Measurements from ENCODE around the gene GTPBP4. TPM values are rescaled to one million over a fixed set of nuclear protein-coding genes. Genes with fewer than 3 reads are reported as not detected.

The GTPBP4 gene
- total and polyA plus RNA-seq, 2 of the 8 experiments (the other 6 are each of a cell fraction or from before 2014, with no cell fraction given), result 16.9 to 98.1 TPM

DNA sequence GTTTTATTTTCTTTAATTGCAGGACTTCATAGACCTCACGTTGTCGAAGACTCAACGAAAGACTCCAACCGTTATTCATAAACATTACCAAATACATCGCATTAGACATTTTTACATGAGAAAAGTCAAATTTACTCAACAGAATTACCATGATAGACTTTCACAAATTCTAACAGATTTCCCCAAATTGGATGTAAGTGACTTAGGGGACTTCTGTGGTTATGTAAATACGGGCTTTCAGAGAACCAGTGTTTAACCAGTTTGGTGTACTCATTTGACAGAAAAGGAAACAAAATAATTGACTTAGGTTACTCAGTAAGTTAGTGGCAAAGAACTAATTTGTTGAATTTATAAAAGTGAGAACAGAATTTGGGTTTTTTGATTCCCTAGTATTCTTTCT is 4.2 kb downstream of the GTPBP4 start:
- H3K4me2 ChIP-seq (ENCODE audit: insufficient read depth in 1 of 2, low read depth in 2 of 2, low read length in 2 of 2), result no peak overlapping the region
- no peak overlapping the region for H2BK12ac ChIP-seq (ENCODE audit: low read depth, low read length)
- no peak for FAIRE-seq
- no peak overlapping the region for H3K56ac ChIP-seq (replicated peaks; ENCODE audit: insufficient read length, low read depth, low read length)
- H2BK20ac ChIP-seq (ENCODE audit: low read length), result no peak overlapping the region
- CTCF ChIA-PET (ENCODE audit: partially characterized antibody), result interaction anchor here (0.6 kb wide), 1 partner anchor 58 kb away, joined by 3 read pairs; no protein-coding TSS in a partner anchor
- H2BK120ac ChIP-seq (replicated peaks; ENCODE audit: low read depth, low read length), result no peak overlapping the region
- H4K91ac ChIP-seq (replicated peaks; ENCODE audit: insufficient read length, low read length), result no peak overlapping the region
- H2BK15ac ChIP-seq (ENCODE audit: low read length), result no peak overlapping the region
- peaks cover 8% of the 10 kb centered on the region for H3K23me2 ChIP-seq (ENCODE audit: low read depth, low read length)
- no peak overlapping the region for H2BK5ac ChIP-seq (ENCODE audit: low read depth, low read length)
- H3K79me2 ChIP-seq (ENCODE audit: control insufficient read depth in 1 of 2, insufficient read depth in 2 of 2, low read length in 2 of 2), result peaks cover 31 to 68% of the 10 kb centered on the region in 2 experiments
- TF ChIP-seq KDM5A (IDR thresholded peaks at IDR 0.05; ENCODE audit: low read length), result no peak
- no peak for TF ChIP-seq RAD21 (IDR thresholded peaks at IDR 0.05 in 1 of 2, conservative IDR thresholded peaks at IDR 0.05 in 1 of 2; ENCODE audit: low read depth in 2 of 2, low read length in 2 of 2)
- no peak for TF ChIP-seq BCL11A (IDR thresholded peaks at IDR 0.05; ENCODE audit: low read depth in 2 of 2, low read length in 2 of 2)
- TF ChIP-seq KDM1A (IDR thresholded peaks at IDR 0.05; ENCODE audit: borderline replicate concordance, low read length), result no peak
- H3K79me1 ChIP-seq (ENCODE audit: low read depth, low read length), result no peaks in the 10 kb centered on the region; the same call in 1 of the 2 replicates
- H3K4me3 ChIP-seq (ENCODE audit: extremely low read depth in 1 of 4, insufficient read depth in 2 of 4, low read depth in 3 of 4, low read length in 4 of 4), result no peak overlapping the region
- H3K4ac ChIP-seq (replicated peaks; ENCODE audit: insufficient read length, low read depth, low read length), result no peak overlapping the region
- 97 to 100% methylated on average over 1 to 6 of the region's 6 CpGs for WGBS, 2 experiments (ENCODE audit: extremely low coverage in 1 of 2, insufficient coverage in 1 of 2, insufficient read length in 1 of 2, insufficient replicate concordance in 2 of 2, low coverage in 1 of 2, low lambda C conversion rate in 2 of 2, missing lambda C conversion rate in 1 of 2)
- no peak overlapping the region for H3K9ac ChIP-seq (replicated peaks in 1 of 4; ENCODE audit: extremely low read depth in 1 of 4, low read depth in 3 of 4, low read length in 3 of 4)
- H3K9me3 ChIP-seq (ENCODE audit: insufficient read depth in 2 of 2, low read depth in 1 of 2, low read length in 1 of 2), result no peaks in the 10 kb centered on the region
- H4K20me1 ChIP-seq (replicated peaks in 1 of 2; ENCODE audit: control insufficient read depth in 1 of 2, insufficient read depth in 2 of 2, low read length in 2 of 2), result peaks cover 6 to 18% of the 10 kb centered on the region in 2 experiments
- H3K4me1 ChIP-seq (replicated peaks in 1 of 4; ENCODE audit: control insufficient read depth in 3 of 4, insufficient read depth in 4 of 4, low read length in 3 of 4), result no peaks in the 10 kb centered on the region; a peak in 3 of 7 replicates
- no peak overlapping the region for H3K23ac ChIP-seq (ENCODE audit: insufficient read length)
- H4K5ac ChIP-seq (ENCODE audit: insufficient read length, low read depth, low read length), result no peak overlapping the region
- no peak overlapping the region for H4K8ac ChIP-seq (ENCODE audit: extremely low read depth, insufficient read depth, low read length)
- H3K18ac ChIP-seq (ENCODE audit: extremely low read depth, low read length), result no peak overlapping the region
- no peaks in the 10 kb centered on the region for H3K27me3 ChIP-seq (replicated peaks in 1 of 4; ENCODE audit: control insufficient read depth in 3 of 4, extremely low read depth in 1 of 4, insufficient read depth in 3 of 4, low read length in 3 of 4)
- peaks cover 34 to 47% (median 44%) of the 10 kb centered on the region in 4 experiments for H3K36me3 ChIP-seq (ENCODE audit: control insufficient read depth in 2 of 4, insufficient read depth in 4 of 4, low read length in 3 of 4)
- no peak for DNase-seq (ENCODE audit: low read depth in 1 of 2, low spot score in 2 of 2)
- no peak overlapping the region for H3K14ac ChIP-seq (ENCODE audit: insufficient read length)
- H2AFZ ChIP-seq (ENCODE audit: low read length), result no peak overlapping the region
- H2AK5ac ChIP-seq (ENCODE audit: low read depth, low read length), result no peak overlapping the region
- POLR2A ChIA-PET (ENCODE audit: partially characterized antibody), result interaction anchor here (1.0 to 4.4 kb wide), 13 partner anchors 9 to 141 kb away, joined by 3 to 28 read pairs (median 4); partner anchors contain the start of gene IDI1
- no peak overlapping the region for H3K27ac ChIP-seq (ENCODE audit: low read depth, low read length)

All from H1 (cell line).